ENCODE measurements around the gene UBE2E3.

DNA sequence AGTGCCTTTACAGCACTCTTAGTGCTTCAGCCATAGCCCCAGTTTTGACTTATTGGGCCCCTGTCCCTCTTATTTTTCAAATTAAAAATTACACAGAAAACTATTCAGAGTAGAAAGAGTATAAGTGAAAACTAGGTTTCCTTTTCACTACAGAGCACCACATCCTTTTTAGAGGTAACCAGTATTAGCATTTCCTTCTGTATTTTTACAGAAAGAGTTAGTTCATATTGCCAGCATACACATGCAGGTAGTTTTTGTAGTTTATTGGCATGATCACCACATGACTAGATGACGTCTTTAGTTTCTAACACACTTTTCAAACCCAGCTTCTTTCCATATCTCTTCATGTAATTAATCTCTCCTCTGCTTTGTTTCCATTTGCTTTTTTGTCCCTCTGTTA is 66.4 kb downstream of the UBE2E3 start:
- TF ChIP-seq EZH2 (IDR thresholded peaks at IDR 0.05): no peak
- TF ChIP-seq, protein P1, sequence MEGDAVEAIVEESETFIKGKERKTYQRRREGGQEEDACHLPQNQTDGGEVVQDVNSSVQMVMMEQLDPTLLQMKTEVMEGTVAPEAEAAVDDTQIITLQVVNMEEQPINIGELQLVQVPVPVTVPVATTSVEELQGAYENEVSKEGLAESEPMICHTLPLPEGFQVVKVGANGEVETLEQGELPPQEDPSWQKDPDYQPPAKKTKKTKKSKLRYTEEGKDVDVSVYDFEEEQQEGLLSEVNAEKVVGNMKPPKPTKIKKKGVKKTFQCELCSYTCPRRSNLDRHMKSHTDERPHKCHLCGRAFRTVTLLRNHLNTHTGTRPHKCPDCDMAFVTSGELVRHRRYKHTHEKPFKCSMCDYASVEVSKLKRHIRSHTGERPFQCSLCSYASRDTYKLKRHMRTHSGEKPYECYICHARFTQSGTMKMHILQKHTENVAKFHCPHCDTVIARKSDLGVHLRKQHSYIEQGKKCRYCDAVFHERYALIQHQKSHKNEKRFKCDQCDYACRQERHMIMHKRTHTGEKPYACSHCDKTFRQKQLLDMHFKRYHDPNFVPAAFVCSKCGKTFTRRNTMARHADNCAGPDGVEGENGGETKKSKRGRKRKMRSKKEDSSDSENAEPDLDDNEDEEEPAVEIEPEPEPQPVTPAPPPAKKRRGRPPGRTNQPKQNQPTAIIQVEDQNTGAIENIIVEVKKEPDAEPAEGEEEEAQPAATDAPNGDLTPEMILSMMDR (IDR thresholded peaks at IDR 0.05): no peak
